Thyroid gland (tissue), 4 donors: Measurements from ENCODE around the gene MOGAT1. TPM values are rescaled to one million over a fixed set of nuclear protein-coding genes. Genes with fewer than 3 reads are reported as not detected.

Source experiments
- DNase-seq, 2 donors: peaks; one replicate each; pipeline ENCODE4 v3.0.0-alpha.2; 2019
- H3K27ac ChIP-seq, 3 donors: fragments of 200-600 bp; sonication (generic); 1 replicate in 2 of 3; 2 replicates in 1 of 3; pipeline ENCODE4 v1.5.1; 2016 to 2019; ENCODE audit warnings: mild to moderate bottlenecking in 1 of 3, moderate library complexity in 1 of 3
- H3K27me3 ChIP-seq: fragments of 200-600 bp; sonication (generic); one replicate; pipeline ENCODE4 v1.5.1; 2019
- H3K36me3 ChIP-seq, 2 donors: fragments of 200-600 bp; sonication (generic); one replicate each; pipeline ENCODE4 v1.5.1; 2016 to 2019
- H3K4me1 ChIP-seq, 2 donors: fragments of 200-600 bp; sonication (generic); one replicate each; pipeline ENCODE4 v1.5.1; 2017 to 2019
- H3K4me3 ChIP-seq, 3 donors: fragments of 200-600 bp; sonication (generic); replicated peaks in 1 of 3; 1 replicate in 2 of 3; 2 replicates in 1 of 3; pipeline ENCODE4 v1.5.1; 2016; ENCODE audit warnings: mild to moderate bottlenecking in 1 of 3
- H3K9me3 ChIP-seq: fragments of 200-600 bp; sonication (generic); one replicate; pipeline ENCODE4 v1.5.1; 2017
- POLR2A ChIP-seq, 2 donors: fragments of 450-650 bp; IDR thresholded peaks; one replicate each; pipeline ENCODE4 v1.6.1; 2017; ENCODE audit warnings: antibody characterized with exemption in 2 of 2, mild to moderate bottlenecking in 2 of 2, moderate library complexity in 1 of 2
- WGBS, 2 donors: methylation state at CpG; one replicate each; pipeline ENCODE4 v1.1.5; 2017; 5-methylcytosine and 5-hydroxymethylcytosine counted together
- intact Hi-C: fragments of 100-400 bp; cut with DNase I; formaldehyde crosslinking; loops from one replicate; pipeline ENCODE4 v1.15.1; 2023
- total RNA-seq, 4 donors: library from RNA; depleted of rRNA; stranded (reverse); fragments of >200 nt; gene quantifications; one replicate each; pipeline ENCODE4 v1.2.3, GENCODE V29; 2016
- TF ChIP-seq, protein P1 (sequence below), 6 experiments: fragments of 200-600 bp in 3 of 6; fragments of 450-650 bp in 3 of 6; sonication (generic) in 3 of 6; IDR thresholded peaks; one replicate each; pipeline ENCODE4 v1.5.1; 2016 to 2019; ENCODE audit warnings: antibody characterized with exemption in 6 of 6, mild to moderate bottlenecking in 2 of 6, inconsistent platforms in 1 of 6, moderate library complexity in 1 of 6

The MOGAT1 gene
- total RNA-seq, 4 donors from 2014 or later = not detected

DNA sequence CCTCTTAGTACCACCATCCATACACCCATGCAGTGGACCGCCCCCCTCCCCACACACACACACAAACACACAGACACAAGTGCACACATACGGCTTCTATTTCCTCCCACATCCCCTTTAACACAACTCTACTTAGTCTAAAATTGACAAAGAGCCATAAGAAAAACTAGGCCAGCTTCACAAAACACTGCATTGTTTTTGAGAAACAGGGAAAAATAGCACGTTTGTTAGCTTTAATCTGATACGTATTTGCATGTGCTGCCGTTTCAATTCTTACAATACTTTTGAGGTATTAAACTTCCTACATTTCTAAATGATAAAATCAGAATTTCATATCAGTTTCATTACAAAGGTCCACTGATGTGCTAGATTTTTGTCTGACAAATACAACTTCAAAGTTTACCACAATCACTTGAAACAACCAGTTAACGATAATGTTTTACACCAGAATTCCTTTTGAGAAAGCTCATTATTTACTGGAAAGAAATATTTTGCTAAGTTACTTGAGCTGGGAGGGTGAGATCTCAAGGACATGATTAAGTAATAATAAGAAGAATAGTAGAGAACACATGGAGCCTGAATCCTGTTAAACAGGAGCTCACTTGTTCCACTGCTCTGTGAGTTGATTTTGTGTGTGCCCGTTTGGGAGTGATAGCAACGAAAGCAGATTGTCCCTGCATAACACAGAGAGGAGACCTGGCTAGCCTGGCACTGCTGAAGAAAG lies 74.5 kb downstream of the MOGAT1 start:
- intact Hi-C loops = no loop called here
- TF ChIP-seq, protein P1, sequence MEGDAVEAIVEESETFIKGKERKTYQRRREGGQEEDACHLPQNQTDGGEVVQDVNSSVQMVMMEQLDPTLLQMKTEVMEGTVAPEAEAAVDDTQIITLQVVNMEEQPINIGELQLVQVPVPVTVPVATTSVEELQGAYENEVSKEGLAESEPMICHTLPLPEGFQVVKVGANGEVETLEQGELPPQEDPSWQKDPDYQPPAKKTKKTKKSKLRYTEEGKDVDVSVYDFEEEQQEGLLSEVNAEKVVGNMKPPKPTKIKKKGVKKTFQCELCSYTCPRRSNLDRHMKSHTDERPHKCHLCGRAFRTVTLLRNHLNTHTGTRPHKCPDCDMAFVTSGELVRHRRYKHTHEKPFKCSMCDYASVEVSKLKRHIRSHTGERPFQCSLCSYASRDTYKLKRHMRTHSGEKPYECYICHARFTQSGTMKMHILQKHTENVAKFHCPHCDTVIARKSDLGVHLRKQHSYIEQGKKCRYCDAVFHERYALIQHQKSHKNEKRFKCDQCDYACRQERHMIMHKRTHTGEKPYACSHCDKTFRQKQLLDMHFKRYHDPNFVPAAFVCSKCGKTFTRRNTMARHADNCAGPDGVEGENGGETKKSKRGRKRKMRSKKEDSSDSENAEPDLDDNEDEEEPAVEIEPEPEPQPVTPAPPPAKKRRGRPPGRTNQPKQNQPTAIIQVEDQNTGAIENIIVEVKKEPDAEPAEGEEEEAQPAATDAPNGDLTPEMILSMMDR (IDR thresholded peaks at IDR 0.05) = no peak
- TF ChIP-seq POLR2A (IDR thresholded peaks at IDR 0.05) = no peak
- Histone ChIP-seq H3K4me3 (no peak overlapping the region), H3K36me3 (no peaks in the 10 kb centered on the region), H3K27me3 (no peaks in the 10 kb centered on the region), H3K9me3 (no peaks in the 10 kb centered on the region), H3K27ac (no peak overlapping the region), H3K4me1 (no peaks in the 10 kb centered on the region)
- DNase-seq = no peak
- WGBS, 2 donors = 77 to 84% methylated on average over 8 of the region's 8 CpGs

DNA sequence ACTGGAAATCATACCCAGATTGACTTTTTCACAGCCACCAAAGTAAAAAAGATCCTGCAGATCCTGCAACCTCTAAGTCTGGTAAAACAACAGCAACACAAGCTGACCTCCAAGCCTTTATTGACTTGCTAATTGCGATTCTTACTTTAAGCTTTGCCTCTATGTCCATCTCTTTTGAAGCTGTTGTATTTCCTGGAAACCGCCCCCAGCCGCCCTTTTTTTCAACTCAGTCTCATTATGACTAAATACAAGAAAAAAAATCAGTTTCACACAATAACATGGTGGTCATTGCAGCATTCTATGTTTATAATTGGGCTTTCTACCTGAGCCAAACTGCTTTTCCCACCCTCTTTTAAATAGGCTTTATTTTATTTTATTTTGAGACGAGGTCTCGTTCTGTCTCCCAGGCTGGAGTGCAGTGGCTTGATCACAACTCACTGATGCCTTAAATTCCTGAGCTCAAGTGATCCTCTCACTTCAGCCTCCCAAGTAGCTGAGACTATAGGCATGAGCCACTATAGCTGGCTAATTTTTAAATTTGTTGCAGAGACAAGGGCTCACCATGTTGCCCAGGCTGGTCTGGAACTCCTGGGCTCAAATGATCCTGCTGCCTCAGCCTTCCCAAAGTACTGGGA lies 76.2 kb downstream of the MOGAT1 start:
- Histone ChIP-seq H3K36me3 (no peaks in the 10 kb centered on the region), H3K27ac (no peak overlapping the region), H3K4me3 (no peak overlapping the region), H3K9me3 (no peaks in the 10 kb centered on the region), H3K27me3 (no peaks in the 10 kb centered on the region), H3K4me1 (peaks cover 0 to 3% of the 10 kb centered on the region in 2 donors)
- intact Hi-C loops = no loop called here
- TF ChIP-seq, protein P1 (IDR thresholded peaks at IDR 0.05) = no peak
- no peak for TF ChIP-seq POLR2A (IDR thresholded peaks at IDR 0.05)
- DNase-seq = no peak
- WGBS, 2 donors = 66 to 72% methylated on average over 5 of the region's 5 CpGs

DNA sequence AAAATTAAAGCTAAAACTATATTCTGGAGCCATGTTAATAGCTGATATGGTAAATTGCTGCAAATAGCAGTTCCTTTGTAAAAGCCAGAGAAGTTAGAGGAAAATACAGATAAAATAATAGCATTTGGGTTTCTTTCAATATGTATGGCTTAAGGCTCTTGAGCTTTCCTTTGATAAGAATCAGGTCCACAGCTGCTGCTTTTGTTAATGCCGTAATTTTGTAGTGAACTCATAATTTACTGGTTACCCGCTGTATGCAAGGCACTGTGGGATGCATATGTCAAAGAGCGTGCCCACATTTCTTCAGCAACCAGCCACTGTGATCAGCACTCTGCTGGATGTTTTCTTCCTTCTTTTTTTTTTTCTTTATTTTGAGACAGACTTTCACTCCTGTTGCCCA lies 79.1 kb downstream of the MOGAT1 start:
- H3K27me3 ChIP-seq = no peaks in the 10 kb centered on the region
- no peak for DNase-seq
- H3K9me3 ChIP-seq = no peaks in the 10 kb centered on the region
- H3K27ac ChIP-seq = no peak overlapping the region
- H3K4me1 ChIP-seq = peaks cover 8 to 14% of the 10 kb centered on the region in 2 donors
- WGBS, 2 donors = 80 to 97% methylated on average over 3 of the region's 3 CpGs
- intact Hi-C loops = no loop called here
- no peak overlapping the region for H3K4me3 ChIP-seq
- no peaks in the 10 kb centered on the region for H3K36me3 ChIP-seq
- no peak for TF ChIP-seq POLR2A (IDR thresholded peaks at IDR 0.05)
- TF ChIP-seq, protein P1 (IDR thresholded peaks at IDR 0.05) = no peak

DNA sequence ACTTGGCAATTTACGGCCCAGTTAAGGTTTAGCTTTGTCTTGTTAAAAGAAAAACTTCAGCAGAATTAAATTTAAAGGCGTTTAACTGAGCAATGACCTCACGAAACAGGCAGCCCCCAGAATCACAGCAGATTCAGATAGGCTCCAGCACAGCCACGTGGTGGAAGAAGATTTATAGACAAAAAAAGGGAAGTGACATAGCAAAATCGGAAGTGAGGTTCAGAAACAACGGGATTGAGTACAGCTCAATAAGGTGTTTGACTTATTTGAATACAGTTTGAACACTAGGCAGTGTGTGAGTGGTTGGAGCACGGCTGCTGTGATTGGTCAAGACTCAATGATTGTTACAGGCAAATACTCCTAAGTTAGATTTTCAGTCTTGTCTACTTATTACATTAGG lies 79.8 kb downstream of the MOGAT1 start:
- no peak for DNase-seq
- Histone ChIP-seq H3K27me3 (no peaks in the 10 kb centered on the region), H3K4me3 (no peak overlapping the region), H3K36me3 (no peaks in the 10 kb centered on the region), H3K9me3 (no peaks in the 10 kb centered on the region), H3K27ac (no peak overlapping the region), H3K4me1 (peaks cover 8 to 14% of the 10 kb centered on the region in 2 donors)
- TF ChIP-seq, protein P1 (IDR thresholded peaks at IDR 0.05) = no peak
- no peak for TF ChIP-seq POLR2A (IDR thresholded peaks at IDR 0.05)
- WGBS, 2 donors = 90 to 92% methylated on average over 7 of the region's 7 CpGs
- intact Hi-C loops = no loop called here
